ENCODE measurements around the gene SPDYE5. TPM values are rescaled to one million over a fixed set of nuclear protein-coding genes. Genes with fewer than 3 reads are reported as not detected.
A peak's percentile ranks its signal among the peaks of the same experiment; 100 is the strongest.
"Not testable (repeated sequence)": the region's sequence is repeated elsewhere in the genome, so short reads cannot be mapped to it uniquely, and the experiment has no call there.

SPDYE5 gene, protein sequence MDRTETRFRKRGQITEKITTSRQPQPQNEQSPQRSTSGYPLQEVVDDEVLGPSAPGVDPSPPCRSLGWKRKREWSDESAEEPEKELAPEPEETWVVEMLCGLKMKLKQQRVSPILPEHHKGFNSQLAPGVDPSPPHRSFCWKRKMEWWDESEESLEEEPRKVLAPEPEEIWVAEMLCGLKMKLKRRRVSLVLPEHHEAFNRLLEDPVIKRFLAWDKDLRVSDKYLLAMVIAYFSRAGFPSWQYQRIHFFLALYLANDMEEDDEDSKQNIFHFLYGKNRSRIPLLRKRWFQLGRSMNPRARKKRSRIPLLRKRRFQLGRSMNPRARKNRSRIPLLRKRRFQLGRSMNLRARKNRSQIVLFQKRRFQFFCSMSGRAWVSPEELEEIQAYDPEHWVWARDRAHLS
- total RNA-seq, result not detected in 2 replicates

DNA sequence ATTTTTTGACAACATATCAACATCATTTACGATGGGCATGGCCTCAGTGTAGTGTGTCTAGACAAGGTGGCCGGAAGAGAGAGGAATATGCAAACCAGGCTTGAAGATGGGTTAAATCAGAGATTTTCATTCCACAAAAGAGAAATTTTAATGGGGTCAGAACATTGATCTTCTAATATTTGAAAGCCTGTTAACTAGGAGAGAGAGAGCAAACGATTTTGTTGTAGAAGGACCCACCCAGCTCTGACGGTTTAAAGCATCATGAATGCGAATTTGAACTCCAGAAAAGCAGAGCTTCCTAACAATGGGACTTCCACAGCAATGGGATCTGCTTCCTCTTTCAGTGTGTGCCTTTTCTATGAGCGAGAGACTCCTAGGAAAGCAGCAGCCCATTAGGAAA, at the start of gene SPDYE5:
SPDYE5 (plus strand) TSS at position 301 of the 400 bp plus-strand sequence. CDS start 1,728 bp downstream, outside the sequence.
- DNase-seq (ENCODE audit: low read depth in 2 of 2), result not testable (repeated sequence)

DNA sequence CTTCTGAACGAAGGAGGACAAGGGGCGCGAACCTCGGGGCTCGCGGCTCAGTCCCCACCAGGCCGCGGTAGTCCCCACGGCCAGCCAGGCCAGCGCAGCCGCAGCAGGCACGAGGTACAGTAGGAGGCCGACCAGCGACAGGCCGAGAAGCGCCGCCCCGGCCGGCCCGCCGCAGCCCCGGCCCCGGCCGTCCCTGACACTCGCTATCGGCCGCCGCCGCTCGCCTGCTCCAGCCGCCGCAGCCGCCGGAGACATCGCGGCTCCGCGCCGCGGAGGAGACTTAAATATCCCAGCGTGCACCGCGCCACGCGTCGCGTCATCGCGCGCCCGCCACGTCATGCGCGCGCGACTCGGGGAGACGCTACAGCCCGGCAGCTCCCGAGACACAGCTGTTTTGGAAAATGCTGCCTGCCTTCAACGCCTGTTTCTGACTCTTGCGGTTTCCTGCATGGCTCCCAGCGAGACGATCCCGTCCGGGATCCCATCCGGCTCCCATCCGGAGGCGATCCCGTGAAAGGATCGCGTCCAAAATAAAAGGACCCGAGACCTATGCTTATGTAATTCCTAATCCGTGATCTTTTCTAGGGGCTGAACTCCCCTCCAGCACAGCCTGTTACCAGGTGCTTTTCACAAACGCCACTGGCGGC, 49.5 kb upstream of the SPDYE5 start:
- peak; percentile 30 to 34 for DNase-seq (ENCODE audit: low read depth in 2 of 2)

DNA sequence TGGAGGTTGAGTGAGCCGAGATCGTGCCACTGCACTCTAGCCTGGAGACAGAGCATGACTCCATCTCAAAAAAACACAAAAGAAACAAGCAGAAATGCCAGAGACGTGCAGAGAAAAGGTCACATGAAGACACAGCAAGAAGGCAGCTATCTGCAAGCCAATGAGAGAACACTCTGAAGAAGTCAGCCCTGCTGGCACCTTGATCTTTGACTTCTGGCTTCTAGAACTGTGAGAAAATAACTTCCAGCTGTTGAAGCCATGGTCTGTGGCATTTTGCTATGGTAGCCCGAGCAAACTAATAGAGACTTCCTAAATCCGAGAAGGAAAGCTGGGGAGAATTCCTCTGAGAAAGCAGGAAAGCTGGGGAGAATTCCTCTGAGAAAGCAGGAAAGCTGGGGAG, 42.2 kb upstream of the SPDYE5 start:
- DNase-seq (ENCODE audit: low read depth in 2 of 2), result not testable (repeated sequence)

DNA sequence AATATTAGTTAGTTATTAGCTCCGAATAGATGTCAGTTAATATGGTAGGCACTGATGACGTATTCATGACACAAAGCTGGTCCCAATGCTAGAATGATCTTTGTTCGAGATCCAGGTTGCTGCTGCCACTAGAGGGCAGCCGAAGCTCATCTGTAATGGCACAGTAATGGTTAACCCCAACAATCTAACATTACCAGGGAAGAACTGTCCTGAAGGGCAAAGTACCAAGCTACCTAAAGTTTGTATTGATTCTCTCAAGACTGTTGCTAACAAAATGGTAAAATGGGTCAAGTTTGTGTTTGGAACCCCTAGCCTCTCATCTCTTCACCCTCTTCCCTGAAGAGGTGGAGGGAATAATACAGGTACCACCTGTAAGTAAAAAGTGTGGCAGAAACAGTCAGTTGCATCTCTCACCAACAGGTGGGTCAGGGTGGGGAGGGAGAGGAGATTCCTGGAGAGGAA, 39.6 kb upstream of the SPDYE5 start:
- DNase-seq (ENCODE audit: low read depth in 2 of 2), result not testable (repeated sequence)

DNA sequence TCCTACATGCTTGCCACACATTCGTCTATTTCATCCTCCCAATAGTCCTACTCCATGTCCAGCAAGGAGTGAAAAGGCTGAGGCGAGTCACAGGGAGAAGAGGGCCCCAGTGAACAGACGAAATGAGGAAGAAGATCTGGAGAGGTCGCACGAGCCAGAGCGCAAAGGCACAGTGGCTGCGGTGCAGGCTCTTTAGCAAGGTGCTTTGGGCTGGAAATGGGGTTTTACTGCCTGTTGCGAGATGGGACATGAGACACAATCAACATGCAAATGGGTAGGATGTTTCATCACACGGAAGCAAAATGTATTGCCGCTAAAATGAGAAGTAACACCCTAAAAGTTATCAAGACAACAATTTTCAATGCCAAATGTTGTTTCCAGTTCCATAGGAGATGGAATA, 35.7 kb upstream of the SPDYE5 start:
- DNase-seq (ENCODE audit: low read depth in 2 of 2), result not testable (repeated sequence)

DNA sequence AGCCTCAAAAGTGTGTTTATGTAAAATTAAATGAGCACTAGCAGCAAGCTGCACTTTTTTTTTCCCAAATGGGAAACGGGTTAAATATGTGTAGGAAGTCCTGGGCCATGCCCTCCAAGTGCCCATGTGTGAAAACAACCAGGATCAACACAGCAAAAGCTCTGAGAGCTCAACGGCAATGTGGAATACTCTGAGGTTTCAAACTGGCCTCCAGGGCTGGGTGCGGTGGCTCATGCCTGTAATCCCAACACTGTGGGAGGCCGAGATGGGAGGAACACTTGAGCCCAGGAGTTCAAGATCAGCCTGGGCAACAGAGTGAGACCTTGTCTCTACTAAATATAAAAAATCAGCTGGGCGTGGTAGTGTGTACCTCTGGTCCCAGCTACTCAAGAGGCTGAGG, 34.1 kb upstream of the SPDYE5 start:
- not testable (repeated sequence) for DNase-seq (ENCODE audit: low read depth in 2 of 2)

DNA sequence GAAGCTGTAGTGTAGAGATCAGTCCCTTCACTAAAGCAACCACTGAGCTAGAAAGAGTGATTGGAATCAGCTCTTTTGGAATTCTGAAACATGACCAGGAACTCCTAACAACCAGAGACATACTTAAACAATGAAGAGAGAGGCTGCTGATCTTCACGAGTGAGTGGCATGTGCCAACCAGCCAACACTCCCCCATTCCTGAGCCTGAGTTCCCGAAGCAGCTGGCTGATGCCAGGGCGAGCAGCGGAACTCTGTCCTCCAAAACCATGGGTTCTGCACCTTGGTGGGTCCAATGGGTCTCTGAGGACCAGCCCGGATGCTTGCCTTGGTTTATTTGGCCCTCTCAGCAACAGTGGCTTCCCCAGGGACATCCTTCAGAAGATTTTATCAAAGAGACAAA, 31.6 kb upstream of the SPDYE5 start:
- not testable (repeated sequence) for DNase-seq (ENCODE audit: low read depth in 2 of 2)

DNA sequence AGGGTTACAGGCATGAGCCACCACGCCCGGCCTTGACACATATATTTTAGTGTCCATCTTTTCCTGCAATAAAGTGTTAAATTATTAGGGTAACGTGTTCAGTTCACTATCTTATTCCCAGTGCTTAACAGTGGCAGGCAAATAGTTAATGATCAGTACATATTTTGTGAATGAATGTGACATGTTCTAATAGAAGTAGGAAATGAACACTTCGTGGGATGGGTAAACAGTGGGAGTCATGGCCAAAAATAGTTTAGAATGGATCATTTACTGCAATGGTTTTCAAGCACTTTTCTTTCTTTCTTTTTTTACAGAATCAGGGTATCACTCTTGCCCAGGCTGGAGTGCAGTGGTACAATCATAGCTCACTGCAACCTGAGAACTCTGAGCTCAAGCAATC, 22.0 kb upstream of the SPDYE5 start:
- not testable (repeated sequence) for DNase-seq (ENCODE audit: low read depth in 2 of 2)

DNA sequence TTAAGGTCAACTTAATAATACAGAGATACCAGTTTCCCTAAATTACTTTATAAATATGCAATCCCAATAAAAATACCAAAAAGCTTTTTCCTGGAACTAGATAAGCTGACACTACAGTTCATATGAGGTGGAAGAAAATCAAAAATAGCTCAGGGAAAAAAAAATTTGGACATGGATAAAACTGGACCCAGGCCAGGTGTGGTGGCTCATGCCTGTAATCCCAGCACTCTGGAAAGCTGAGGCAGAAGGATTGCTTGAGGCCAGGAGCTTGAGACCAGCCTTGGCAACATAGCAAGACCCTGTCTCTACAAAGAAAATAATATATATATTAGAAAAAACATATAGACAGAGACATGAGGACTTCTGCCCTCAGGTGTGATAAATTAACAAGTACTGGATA, 14.7 kb upstream of the SPDYE5 start:
- DNase-seq (ENCODE audit: low read depth in 2 of 2), result not testable (repeated sequence)

DNA sequence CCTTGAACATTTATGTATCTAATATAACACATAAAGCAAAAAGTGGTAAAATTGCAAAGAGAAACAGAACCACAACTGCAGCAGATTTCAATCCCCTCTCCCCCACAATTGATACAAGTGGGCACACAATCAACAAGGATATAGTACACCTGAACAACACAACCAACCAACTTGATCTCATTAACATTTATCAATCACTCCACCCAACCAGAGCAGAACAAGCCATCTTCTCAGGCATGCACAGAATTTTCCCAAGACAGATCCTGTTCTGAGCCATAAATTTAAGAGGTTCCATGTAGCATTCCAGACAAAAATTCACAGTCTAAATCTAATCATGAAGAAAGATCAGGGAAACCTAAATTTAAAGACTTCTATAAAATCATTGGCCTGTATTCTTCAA, 11.8 kb upstream of the SPDYE5 start:
- not testable (repeated sequence) for DNase-seq (ENCODE audit: low read depth in 2 of 2)

DNA sequence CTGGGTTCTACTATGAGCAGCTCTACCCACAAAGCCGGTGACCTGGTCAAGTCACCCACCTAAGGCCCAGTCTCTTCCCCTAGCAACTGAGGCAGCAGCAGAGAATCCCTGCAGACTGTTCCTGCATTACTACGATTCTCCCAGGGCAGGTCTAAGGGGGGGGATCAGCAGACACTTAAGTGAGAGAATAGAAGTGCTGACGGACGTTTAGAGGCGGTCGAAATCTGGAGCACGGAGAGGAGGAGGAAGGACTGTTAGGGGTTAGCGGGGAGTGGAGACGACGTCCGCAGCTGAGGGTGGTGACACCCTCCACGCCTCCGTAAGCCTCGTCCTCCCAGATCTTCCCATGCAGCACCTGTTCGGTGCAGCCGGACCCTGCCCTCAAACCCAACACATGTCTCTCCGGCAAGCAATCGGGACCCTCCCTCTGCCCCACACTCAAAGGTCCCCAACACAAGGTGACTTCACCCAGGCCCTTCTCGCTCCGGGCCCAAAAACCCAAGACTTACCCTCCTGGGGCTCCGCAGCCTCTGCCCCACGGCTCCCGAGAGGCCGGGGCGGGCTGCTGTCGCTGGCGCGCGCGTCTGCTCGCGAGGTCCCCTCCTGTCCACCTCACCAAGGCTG, 6.7 kb upstream of the SPDYE5 start:
- DNase-seq (ENCODE audit: low read depth in 2 of 2), result peak in 1 of 2 donors; percentile 4

DNA sequence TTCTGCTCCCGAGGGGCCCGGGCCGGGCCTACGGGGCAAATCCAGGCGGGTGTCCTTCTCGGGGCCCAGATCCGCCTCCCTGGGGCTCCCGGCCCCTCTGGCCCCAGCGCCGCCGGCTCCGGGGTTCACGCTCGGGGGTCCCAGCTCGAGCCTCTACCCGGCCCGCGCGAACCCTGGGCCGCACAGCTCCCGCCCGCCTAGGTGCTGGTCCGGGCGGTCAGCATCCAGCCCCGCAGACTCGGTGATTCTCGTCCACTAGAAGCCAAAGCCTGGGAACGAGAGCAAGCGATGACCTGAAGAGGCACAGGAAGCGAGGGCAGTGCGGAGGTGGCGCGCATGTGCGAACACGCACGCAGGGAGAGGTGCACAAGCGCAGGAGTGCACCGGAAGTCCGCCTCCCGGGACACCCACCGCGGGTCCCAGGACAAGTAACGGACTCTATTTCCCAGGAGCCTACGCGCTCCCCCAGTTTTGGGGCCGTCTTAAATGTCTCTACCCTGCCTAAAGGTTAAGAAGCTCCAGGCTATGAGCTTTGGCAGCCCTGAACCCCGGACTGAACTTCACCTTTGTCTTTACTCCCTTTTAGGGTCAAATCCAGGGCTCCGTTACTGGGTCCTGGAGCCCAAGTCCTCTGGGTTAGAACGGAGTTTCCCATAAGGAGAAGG, 6.0 kb upstream of the SPDYE5 start, which contains the start of gene POM121C:
POM121C (minus strand) TSS at position 321 of the 665 bp plus-strand sequence. CDS start 44,803 bp downstream, outside the sequence.
- peak; percentile 84 to 88 for DNase-seq (ENCODE audit: low read depth in 2 of 2)

DNA sequence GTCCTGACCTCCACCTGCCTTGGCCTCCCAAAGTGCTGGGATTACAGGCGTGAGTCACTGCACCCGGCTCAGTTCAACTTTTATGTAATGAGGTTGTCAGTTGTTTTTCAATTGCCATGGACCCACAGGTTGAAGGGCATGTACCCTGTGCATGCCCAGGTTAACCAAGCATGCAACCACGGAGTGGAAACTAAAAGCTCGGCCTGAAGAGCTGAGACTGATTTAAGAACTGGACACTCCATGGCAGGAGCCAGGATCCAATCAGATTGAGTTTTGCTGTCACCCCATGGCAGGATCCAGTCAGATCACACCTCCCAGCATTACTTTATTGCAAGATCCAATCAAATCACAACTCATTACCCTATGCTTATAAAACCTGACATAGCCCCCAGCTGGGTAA, 16.9 kb downstream of the SPDYE5 start:
- DNase-seq (ENCODE audit: low read depth in 2 of 2), result not testable (repeated sequence)

DNA sequence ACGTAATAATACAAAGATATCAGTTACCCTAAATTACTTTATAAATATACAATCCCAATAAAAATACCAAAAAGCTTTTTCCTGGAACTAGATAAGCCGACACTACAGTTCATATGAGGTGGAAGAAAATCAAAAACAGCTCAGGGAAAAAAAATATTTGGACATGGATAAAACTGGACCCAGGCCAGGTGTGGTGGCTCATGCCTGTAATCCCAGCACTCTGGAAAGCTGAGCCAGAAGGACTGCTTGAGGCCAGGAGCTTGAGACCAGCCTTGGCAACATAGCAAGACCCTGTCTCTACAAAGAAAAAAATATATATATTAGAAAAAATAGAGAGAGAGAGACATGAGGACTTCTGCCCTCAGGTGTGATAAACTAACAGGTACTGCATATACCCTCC, 26.7 kb downstream of the SPDYE5 start:
- peak in 1 of 2 donors; percentile 26 for DNase-seq (ENCODE audit: low read depth in 2 of 2)

DNA sequence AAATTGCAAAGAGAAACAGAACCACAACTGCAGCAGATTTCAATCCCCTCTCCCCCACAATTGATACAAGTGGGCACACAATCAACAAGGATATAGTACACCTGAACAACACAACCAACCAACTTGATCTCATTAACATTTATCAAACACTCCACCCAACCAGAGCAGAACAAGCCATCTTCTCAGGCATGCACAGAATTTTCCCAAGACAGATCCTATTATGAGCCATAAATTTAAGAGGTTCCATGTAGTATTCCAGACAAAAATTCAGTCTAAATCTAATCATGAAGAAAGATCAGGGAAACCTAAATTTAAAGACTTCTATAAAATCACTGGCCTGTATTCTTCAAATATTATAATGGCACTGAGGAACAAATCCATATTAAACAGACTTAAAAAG, 29.6 kb downstream of the SPDYE5 start:
- DNase-seq (ENCODE audit: low read depth in 2 of 2), result not testable (repeated sequence)

DNA sequence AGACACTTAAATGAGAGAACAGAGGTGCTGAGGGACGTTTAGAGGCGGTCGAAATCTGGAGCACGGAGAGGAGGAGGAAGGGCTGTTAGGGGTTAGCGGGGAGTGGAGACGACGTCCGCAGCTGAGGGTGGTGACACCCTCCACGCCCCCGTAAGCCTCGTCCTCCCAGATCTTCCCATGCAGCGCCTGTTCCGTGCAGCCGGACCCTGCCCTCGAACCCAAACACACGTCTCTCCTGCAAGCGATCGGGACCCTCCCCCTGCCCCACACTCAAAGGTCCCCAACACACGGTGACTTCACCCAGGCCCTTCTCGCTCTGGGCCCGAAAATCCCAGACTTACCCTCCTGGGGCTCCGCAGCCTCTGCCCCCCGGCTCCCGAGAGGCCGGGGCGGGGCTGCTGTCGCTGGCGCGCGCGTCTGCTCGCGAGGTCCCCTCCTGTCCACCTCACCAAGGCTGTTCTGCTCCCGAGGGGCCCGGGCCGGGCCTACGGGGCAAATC, 35.2 kb downstream of the SPDYE5 start:
- peak in 1 of 2 donors; percentile 10 for DNase-seq (ENCODE audit: low read depth in 2 of 2)

DNA sequence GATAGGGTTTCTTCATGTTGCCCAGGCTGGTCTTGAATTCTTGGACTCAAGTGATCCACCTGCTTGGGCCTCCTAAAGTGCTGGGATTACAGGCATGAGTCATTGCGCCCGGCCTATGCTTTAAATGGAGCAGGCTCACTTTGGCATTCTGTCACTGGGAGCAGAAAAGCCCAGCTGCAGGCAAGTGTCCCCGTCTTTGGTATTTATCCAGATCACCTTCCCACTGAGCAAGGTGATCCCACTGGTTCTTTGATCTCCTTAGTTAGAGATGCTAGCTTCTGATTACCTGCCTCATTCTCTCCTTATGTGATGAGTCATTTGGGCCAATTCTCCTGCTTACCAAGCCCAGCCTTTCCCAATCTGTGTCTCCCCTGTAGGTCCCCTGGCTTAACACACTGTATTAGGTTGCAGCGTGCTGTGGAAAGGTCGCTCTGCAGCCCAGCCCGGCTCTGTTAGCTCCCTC, 39.3 kb downstream of the SPDYE5 start:
- no peak for DNase-seq (ENCODE audit: low read depth in 2 of 2)

DNA sequence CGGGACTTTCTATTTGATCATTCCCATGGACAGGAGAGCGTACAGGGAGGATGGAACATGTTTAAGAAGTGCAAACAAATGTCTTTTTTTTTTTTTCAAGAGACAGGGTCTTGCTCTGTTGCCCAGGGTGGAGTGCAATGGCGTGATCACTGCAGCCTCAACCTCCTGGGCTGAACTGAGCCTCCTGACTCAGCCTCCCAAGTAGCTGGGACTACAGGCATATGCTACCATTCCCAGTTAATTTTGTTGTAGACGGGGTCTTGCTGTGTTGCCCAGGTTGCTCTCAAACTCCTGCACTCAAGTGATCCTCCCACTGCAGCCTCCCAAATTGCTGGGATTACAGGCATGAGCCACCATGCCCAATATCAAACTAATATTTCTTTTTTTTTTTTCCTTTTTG, 40.5 kb downstream of the SPDYE5 start:
- DNase-seq (ENCODE audit: low read depth in 2 of 2), result no peak

DNA sequence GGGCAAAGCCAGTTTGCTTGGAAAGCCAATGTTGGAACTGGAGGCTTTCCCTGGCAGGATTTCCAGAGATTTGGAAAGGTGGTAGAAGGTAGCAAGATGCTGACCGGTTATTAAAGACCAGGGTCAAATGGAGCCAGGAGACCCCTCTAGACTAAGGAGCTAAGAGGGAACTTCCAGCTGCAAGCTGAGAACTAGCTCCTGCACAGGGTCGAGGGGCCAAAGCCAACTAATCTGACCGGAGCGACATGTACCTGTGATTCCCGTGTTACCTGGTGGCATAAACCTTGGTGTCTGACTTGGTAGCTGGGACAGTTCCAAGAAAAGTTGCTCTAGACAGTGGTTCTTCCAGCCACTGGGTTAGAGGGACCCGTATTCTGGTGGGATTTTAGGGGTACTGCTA, 41.8 kb downstream of the SPDYE5 start:
- no peak for DNase-seq (ENCODE audit: low read depth in 2 of 2)

DNA sequence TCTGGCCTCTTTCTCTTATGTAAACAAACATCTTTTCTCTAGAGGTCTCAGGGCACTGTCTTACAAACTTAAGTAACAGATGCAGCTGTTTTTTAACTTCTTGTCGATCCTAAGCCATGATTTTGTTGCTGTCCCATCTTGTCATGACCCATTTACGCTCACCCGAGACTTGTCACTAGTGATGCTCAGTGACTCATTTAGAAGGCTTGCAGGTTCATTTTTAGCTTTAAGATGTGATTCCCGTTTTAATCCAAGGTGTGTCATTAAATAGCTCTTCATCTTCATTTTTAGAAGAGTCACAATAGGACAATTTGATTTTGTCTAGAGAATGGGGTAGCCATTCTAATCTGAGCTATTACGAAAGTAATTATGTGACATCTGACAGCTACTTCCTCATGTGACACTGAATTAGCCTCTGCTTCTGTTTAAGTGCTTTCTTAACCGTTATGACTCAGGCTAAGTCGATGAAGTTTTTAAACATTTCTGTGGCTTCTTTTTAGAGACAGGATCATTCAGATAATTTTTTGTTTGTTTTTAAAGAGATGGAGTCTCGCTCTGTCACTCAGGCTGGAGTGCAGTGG, 42.7 kb downstream of the SPDYE5 start:
- DNase-seq (ENCODE audit: low read depth in 2 of 2), result peak in 1 of 2 donors; percentile 41

DNA sequence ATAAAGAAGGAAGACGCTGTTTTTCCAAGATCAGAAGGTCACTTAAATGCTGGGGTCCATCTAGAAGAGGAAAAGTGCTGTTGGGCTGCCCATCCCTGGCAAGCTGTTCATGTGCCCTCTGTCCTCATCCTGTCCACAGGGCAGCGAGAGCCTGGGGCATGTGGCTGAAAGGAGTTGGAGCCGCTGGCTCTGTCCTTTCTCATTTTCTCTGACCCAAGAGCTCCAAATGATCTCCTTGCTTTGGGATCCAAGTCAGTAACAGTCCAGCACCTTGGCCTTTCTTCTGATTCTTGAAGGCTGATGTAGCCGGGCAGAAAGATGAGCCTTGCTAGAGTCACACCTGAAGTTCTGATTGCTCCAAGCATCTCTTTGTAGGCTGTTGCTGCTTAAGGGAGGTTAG, 44.4 kb downstream of the SPDYE5 start:
- no peak for DNase-seq (ENCODE audit: low read depth in 2 of 2)

Data from lung microvascular endothelial cell (primary cell).